ENCODE results near the gene MAP1B. TPM values are rescaled to one million over a fixed set of nuclear protein-coding genes. Genes with fewer than 3 reads are reported as not detected.

Gene MAP1B
- total RNA-seq, 1 donor: 164 TPM

- no peak for TF ChIP-seq CTCF (IDR thresholded peaks at IDR 0.05; ENCODE audit: extremely low read depth, low read depth, low read length)
- H3K4me3 ChIP-seq (ENCODE audit: insufficient read depth, low read length): no peak overlapping the region
- peaks cover 40% of the 10 kb centered on the region for H3K4me1 ChIP-seq (ENCODE audit: insufficient read depth, low read length)
- H3K79me2 ChIP-seq (ENCODE audit: insufficient read depth, low read length): peaks cover 20% of the 10 kb centered on the region
- no peak overlapping the region for H3K27ac ChIP-seq (ENCODE audit: low read depth, low read length)
- H3K36me3 ChIP-seq (ENCODE audit: insufficient read depth, low read length): no peaks in the 10 kb centered on the region
- no peak overlapping the region for H3K4me2 ChIP-seq (ENCODE audit: insufficient read depth, low read length)
- no peaks in the 10 kb centered on the region for H3K9me3 ChIP-seq (ENCODE audit: low read depth, low read length)
- no peak overlapping the region for H2AFZ ChIP-seq (ENCODE audit: low read length)
- no peaks in the 10 kb centered on the region for H3K27me3 ChIP-seq (ENCODE audit: insufficient read depth, low read length)
- no peak for DNase-seq (ENCODE audit: insufficient read length, low spot score, missing footprints)
- H4K20me1 ChIP-seq (ENCODE audit: insufficient read depth, low read length): no peaks in the 10 kb centered on the region
Observed at GRCh38 chr5:72255237-72255636, 148.0 kb downstream of the MAP1B start.

- Histone ChIP-seq H3K4me2 (ENCODE audit: insufficient read depth, low read length) (no peak overlapping the region), H3K27ac (ENCODE audit: low read depth, low read length) (no peak overlapping the region), H3K4me3 (ENCODE audit: insufficient read depth, low read length) (no peak overlapping the region), H3K79me2 (ENCODE audit: insufficient read depth, low read length) (peaks cover 19% of the 10 kb centered on the region), H4K20me1 (ENCODE audit: insufficient read depth, low read length) (no peaks in the 10 kb centered on the region), H2AFZ (ENCODE audit: low read length) (no peak overlapping the region), H3K36me3 (ENCODE audit: insufficient read depth, low read length) (no peaks in the 10 kb centered on the region), H3K9me3 (ENCODE audit: low read depth, low read length) (no peaks in the 10 kb centered on the region), H3K4me1 (ENCODE audit: insufficient read depth, low read length) (peaks cover 38% of the 10 kb centered on the region), H3K27me3 (ENCODE audit: insufficient read depth, low read length) (no peaks in the 10 kb centered on the region)
- DNase-seq (ENCODE audit: insufficient read length, low spot score, missing footprints): peak; percentile 37
- TF ChIP-seq CTCF (IDR thresholded peaks at IDR 0.05; ENCODE audit: extremely low read depth, low read depth, low read length): no peak
Observed at GRCh38 chr5:72255670-72256069, 148.4 kb downstream of the MAP1B start.

GRCh38 chr5:72256536-72256935 is 149.3 kb downstream of the MAP1B start:
- Histone ChIP-seq H2AFZ (ENCODE audit: low read length) (no peak overlapping the region), H4K20me1 (ENCODE audit: insufficient read depth, low read length) (no peaks in the 10 kb centered on the region), H3K4me3 (ENCODE audit: insufficient read depth, low read length) (no peak overlapping the region), H3K4me2 (ENCODE audit: insufficient read depth, low read length) (no peak overlapping the region), H3K36me3 (ENCODE audit: insufficient read depth, low read length) (no peaks in the 10 kb centered on the region), H3K27me3 (ENCODE audit: insufficient read depth, low read length) (no peaks in the 10 kb centered on the region), H3K9me3 (ENCODE audit: low read depth, low read length) (no peaks in the 10 kb centered on the region), H3K79me2 (ENCODE audit: insufficient read depth, low read length) (peaks cover 15% of the 10 kb centered on the region), H3K4me1 (ENCODE audit: insufficient read depth, low read length) (peaks cover 31% of the 10 kb centered on the region), H3K27ac (ENCODE audit: low read depth, low read length) (no peak overlapping the region)
- no peak for TF ChIP-seq CTCF (IDR thresholded peaks at IDR 0.05; ENCODE audit: extremely low read depth, low read depth, low read length)
- DNase-seq (ENCODE audit: insufficient read length, low spot score, missing footprints): no peak

Small RNAs within 50 kb of the gene (small RNA-seq; reads per million reads assigned to genes)
- gene MIR4803: 0.52 reads per million

Other genes starting within 250 kb of the MAP1B start
- gene MRPS27, start 212.8 kb downstream of the MAP1B start, total RNA-seq: 98.1 and 106 TPM in 2 replicates
- gene PTCD2, start 212.9 kb downstream of the MAP1B start, total RNA-seq: 8.3 and 9.4 TPM in 2 replicates